GM19452 (cell line): ENCODE data around the gene SLAIN2.
"Not testable (repeated sequence)": the region's sequence is repeated elsewhere in the genome, so short reads cannot be mapped to it uniquely, and the experiment has no call there.

Experiments
- ATAC-seq: cut with Tn5 transposase; IDR thresholded peaks from one replicate; pipeline ENCODE4 v1.9.1; 2021; ENCODE audit not compliant: unreplicated experiment

SLAIN2 gene

DNA sequence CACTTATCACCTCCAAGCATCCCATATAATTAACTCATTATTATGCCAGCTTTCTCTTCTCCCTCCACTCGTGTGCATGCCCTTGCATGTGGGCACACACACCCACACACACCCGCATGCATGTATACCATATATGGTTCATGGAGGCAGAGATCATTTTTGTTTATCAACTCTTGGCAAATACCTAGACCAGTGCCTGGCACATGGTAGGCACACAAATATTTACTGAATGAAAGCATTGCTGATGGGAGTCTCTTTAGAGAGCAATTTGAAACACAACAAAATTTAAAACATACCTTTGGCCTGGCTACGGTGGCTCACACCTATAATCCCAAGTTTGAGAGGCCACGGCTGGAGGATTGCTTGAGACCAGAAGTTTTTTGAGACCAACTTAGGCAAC, 90.7 kb downstream of the SLAIN2 start:
- ATAC-seq = no peak

DNA sequence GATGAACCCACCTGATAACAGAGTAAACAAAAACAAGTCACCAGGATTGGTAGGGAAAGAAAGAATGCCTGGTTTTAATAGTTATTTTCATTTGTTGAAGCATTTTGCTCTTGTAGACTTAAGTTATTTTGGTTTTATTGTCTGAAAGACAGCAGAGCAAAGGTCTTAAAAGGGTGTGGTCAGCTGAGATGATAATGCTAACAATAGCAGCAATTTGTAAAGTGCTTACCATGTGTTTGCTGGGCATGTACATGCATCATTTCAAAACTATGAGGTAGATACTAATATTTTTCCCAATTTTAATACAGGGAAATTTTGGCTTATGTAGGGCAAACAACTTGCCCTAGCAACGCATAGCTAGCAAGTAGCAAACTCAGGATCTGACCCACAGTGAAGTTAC, 95.0 kb downstream of the SLAIN2 start:
- no peak for ATAC-seq

DNA sequence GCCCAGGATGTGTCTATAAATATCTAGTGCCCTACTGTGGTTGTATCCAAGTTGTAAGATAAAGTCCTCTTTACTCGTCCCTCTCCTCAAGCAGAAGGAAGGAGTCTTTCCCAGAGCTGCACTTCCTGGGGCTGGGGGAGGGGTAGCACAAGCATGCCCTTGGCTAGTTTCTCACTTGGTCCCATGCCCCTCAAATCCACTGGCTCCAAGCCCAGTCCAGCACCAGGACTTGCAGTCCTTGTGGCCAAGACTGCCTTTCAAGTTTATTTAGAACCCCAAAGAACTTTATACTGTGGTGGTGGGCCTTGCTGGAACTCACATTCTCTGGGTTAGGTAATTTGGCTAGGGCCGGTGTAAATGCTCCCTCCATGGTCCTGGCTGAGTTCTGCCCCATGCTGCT, 98.7 kb downstream of the SLAIN2 start:
- ATAC-seq = no peak

DNA sequence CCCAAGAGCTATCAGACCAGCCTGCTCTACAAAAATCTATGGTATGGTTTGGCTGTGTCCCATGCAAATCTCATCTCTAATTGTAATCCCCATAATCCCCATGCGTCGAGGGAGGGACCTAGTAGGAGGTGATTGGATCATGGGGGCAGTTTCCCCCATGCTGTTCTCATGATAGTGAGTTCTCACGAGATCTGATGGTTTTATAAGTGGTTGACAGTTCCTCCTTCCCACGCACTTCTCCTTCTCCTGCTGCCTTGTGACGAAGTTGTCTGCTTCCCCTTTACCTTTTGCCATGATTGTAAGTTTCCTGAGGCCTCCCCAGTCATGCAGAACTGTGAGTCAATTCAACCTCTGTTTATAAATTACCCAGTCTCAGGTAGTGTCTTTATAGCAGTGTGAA, 99.6 kb downstream of the SLAIN2 start:
- ATAC-seq = not testable (repeated sequence)

DNA sequence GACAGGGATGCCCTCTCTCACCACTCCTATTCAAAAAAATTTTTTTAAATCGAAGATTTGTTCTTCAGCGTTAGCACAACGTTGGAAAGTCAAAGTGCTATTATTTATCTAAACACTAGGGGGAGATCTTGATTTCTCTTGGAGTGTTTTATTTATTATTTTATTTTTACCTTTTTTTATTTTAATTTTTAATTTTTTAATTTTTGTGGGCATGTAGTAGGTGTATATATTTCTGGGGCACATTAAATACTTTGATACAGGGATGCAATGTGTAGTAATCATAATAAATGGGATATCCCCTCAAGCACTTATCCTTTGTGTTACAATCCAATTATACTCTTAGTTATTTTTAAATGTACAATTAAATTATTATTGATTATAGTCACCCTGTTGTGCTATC, 104.4 kb downstream of the SLAIN2 start:
- no peak for ATAC-seq

DNA sequence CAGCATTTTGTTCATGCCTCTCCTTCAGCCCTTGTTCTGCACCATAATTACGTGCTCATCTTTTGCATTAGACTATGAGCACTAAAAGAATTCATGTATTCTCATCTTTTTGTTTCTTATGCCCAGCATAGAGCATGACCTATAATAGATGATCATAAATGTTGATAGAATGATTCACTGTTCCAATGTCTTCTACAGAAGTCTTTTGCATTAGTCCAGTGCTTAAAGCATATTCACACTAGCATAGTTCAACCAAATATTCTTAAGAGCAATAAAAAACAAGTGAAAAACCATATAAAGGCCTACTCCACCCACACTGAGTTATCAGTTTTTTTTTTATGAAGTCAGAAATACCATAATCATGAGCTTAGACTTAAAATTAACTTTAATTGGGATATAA, 105.3 kb downstream of the SLAIN2 start:
- ATAC-seq = no peak

DNA sequence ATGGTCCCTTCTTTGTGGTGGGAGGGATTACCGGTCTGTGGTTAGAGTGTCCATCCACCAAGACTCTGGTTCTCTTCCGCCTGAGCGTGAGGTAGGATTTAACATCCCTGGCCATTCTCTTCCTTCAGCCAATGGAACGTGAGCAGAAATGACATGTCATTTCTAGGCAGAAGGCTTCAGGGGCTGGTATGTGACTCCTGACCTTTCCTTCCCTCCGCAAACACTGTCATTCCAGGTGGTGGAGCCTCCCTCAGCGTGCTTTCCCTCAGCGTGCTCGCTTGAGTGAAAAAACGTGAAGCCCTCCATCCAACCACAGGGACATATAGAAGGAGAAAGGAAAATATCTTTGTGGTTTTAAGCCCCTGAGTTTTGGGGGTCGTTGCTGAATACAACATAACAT, 107.8 kb downstream of the SLAIN2 start:
- no peak for ATAC-seq

DNA sequence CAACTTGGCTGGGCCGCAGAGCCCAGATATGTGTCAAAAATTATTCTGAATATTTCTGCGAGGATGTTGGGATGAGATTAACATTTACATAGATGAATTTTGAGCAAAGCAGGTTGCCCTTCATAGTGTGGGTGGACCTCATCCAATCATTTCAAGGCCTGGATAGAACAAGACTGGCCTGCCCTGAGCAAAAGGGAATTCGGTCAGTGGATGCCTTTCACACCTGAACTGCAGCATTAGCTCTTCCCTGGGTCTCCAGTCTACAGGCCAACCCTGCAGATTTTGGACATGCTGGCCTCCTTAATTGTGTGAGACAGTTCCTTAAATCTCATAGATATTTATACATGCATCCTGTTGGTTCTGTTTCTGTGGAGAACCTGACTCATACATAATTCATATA, 109.4 kb downstream of the SLAIN2 start:
- ATAC-seq = no peak

DNA sequence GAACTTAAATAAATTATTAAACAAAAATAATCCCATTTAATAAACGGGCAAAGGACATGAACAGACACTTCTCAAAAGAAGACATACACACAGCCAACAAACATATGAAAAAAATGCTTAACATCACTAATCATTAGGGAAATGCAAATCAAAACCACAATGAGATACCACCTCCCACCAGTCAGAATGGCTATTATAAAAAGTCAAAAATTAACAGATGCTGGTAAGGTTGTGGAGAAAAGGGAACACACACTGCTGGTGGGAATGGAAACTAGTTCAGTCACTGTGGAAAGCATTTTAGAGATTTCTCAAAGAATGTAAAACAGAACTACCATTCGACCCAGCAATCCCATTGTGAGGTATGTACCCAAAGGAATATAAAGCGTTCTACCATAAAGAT, 110.3 kb downstream of the SLAIN2 start:
- not testable (repeated sequence) for ATAC-seq

DNA sequence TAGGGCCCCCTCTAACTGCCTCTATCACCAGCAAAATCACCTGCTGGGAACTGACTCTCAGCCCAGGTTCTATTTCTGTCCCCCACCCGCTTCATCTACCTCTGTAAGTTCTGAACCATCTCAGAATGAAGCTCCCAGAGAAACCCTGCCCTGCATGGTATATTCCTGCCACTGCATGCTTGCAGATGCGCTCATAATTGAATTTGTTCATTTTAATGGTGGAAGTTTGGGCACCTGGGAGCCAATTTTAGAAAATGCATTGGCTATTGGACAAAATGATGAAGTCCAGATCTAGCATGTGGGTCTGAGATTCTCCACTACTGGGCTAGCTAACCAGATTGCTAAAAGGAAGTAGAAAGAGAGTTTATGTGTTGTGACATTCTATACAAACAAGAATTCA, 113.3 kb downstream of the SLAIN2 start:
- ATAC-seq = no peak

DNA sequence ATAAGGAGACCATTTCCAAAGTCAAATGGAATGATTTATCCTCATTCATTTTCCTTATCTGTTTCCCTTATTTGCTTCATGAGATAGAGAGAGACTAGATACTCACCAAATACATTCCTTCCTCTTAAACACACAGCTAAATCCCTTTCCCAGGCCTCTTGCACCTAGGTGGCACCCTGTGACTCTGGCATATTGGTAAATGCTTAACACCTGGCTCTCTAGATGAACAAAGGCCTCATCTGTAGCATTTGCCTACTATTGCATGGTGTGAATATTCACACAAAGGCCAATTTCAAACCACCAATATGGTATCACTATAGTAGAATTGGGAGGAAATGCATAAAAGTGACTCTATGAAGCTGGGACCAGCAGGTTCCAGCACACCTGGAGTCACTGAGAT, 119.7 kb downstream of the SLAIN2 start:
- no peak for ATAC-seq

DNA sequence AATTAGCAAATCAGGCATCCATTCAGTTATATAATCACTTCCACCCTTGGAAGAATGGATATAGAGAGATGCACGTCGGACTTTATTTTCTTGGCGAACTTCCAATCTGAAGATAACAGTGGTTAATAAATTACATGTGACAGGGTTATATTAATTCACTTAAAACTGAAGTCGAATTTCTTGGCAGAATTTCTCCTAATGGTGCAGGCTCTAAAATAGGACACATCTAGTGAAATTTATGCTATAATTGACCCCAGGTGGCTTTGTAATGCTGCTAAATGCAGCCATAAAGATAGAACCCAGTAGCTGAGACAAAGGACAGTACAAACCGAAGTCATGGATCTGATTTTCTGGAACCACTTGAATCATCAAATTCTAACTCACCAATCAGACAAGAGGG, 121.0 kb downstream of the SLAIN2 start:
- no peak for ATAC-seq

DNA sequence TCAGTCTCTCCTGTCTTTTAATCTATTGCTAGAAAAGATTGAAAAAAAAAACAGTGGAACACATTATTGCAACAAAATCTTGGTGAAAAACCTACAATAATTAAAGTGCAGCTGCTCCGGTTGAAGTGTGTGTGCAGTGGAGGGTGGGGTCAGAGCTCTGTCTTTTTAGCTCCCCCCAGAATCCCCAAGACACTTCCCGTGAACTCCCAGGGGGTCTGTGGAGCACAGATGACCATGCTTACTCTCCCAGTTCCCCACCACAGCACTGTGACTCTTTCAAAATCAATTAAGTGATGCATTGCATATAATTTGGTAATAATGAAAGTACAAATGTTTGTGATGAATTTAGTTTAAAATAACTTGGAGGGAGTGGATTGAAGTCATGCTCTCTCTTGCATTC, 126.1 kb downstream of the SLAIN2 start:
- no peak for ATAC-seq

DNA sequence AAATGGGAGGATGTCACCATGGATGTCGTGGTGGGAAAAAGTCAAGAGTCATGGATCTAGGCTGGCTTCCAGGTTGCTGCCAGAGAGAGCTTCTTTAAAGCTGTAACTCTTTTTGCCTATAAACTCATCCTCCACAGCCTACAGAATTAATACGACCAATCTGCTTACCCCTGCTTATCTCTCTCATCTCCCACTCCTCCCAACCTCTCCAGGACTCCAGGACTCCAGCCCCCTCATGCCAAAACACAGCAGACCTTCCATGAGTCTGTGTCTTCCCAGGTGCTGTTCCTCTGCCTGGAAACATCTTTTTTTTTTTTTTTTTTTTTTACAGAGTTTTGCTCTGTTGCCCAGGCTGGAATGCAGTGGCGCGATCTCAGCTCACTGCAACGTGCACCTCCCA, 126.6 kb downstream of the SLAIN2 start:
- no peak for ATAC-seq

DNA sequence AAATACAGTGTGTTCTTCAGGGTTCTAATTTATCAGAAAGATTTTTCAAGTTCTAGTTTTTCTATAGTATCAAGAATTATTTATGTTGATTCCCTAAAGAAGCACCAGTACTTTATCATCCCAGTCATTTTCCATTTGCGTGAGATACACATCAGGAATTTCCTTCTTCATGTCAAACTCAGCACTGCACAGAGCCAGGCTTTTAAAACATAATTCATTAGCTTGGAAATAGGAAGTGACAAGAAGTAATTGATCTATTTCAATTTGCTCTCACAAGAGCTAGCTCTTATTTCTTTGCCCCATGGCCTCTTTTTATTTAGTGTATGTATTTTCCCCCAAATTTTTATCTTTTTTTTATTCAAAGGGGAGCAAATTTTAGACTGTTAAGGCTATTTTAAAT, 128.8 kb downstream of the SLAIN2 start:
- ATAC-seq = no peak

DNA sequence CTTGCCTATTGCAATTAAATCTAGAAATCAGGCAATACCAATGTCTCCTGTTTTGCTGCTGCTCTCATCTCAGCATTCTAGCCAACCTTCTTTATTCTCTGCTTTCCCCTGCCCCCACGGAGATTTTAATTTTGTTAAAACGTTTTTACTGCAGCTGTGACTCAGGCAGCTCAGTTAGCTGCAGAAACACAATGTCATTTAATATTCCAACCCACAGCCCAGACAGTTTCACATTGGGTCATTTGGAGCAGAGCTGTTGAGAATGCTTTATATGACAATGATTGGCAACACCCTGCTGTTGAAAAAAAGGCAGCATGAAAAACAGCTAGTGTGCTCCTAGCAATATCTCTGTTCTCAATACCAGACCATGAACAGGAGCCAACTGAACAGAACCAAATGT, 129.2 kb downstream of the SLAIN2 start:
- ATAC-seq = no peak

DNA sequence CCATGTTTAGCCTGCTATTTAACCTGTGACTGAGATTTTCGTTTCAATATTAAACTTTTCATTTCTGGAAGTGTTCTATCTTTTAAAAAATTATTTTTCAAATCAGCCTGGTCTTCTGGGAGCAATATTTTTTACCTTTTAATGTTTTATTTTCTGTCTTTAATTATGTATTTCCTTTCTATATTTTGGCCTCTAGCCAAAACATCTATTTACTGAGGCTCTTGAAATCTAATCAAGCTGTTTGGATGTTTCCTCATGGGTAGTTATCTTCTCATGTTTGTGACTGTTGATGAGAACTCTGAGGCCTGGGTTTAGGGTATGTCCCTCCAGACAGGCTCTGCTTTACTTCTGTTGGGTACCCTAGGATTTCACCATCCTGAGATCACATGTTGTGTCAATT, 131.5 kb downstream of the SLAIN2 start:
- ATAC-seq = no peak

DNA sequence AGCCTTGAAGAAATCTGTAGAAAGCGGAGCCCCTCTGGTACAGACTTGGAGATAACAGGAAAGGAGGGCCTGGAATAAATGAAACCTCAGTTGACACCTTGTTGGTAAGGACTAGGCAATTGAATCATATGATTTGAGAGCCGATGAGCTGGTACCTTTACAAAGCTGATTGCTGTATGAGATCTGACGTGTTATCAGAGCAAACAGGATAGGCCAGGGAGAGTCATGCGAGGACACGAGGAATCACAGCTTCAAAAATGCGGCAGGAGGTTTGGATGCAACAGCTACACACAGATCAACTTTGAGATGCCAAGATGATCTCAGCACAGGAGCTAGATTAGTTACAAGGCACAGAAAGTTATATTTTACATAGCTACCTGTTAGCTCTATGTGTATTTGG, 134.4 kb downstream of the SLAIN2 start:
- ATAC-seq = no peak
